HepG2 (cell line): Measurements from ENCODE around the gene HPCAL1. TPM values are rescaled to one million over a fixed set of nuclear protein-coding genes. Genes with fewer than 3 reads are reported as not detected.
"Not testable (repeated sequence)": the region's sequence is repeated elsewhere in the genome, so short reads cannot be mapped to it uniquely, and the experiment has no call there.

Source experiments
- ATAC-seq: fragments of 200-7000 bp; cut with Tn5 transposase; 3 replicates; pipeline ENCODE4 v1.9.1; 2020; ENCODE audit warnings: mild to moderate bottlenecking, moderate library complexity
- BruUV-seq: library from RNA; stranded (reverse); fragments of 400-500 nt; replicated peaks from 2 replicates; lab custom pipeline; 2021; lab: Mats Ljungman, UMichigan
- CTCF ChIA-PET: fragments of 300-600 bp; formaldehyde crosslinking; extraction: SDS; loops from one replicate; lab custom pipeline; 2021; ENCODE audit warnings: low total read pairs, inconsistent platforms, low intra/inter-chr PET ratio; lab: Yijun Ruan, JAX
- POLR2A ChIA-PET: fragments of 350-600 bp; sonication (Branson Sonifier 250); formaldehyde crosslinking; loops from one replicate; lab custom pipeline; 2020; ENCODE audit warnings: antibody characterized with exemption, inconsistent platforms; lab: Yijun Ruan, JAX
- DNase-seq: peaks from one replicate; pipeline ENCODE4 v3.0.0-alpha.2; 2015; ENCODE audit warnings: low spot score
- FAIRE-seq: peaks from 3 replicates; lab custom pipeline; 2011; peaks lifted over from hg19 to GRCh38; lab: Jason Lieb, UNC
- H2AFZ ChIP-seq: one replicate; pipeline ENCODE4 v1.6.1; 2011; ENCODE audit warnings: low read length, inconsistent platforms
- H3K27ac ChIP-seq: fragments of 300-600 bp; 3 replicates; pipeline ENCODE4 v1.8.0; 2011; ENCODE audit warnings: mixed run types, mild to moderate bottlenecking, mixed read lengths, low read length, inconsistent platforms; ENCODE audit not compliant: insufficient read depth; ENCODE audit errors: extremely low read length
- H3K27me3 ChIP-seq, 2 experiments: fragments of 200-600 bp in 1 of 2; 2 replicates in 1 of 2; 3 replicates in 1 of 2; pipeline versions ENCODE4 v1.6.0 to v1.8.0; 2011; ENCODE audit warnings: low read length in 2 of 2, mild to moderate bottlenecking in 2 of 2, moderate library complexity in 2 of 2, inconsistent platforms in 1 of 2; ENCODE audit not compliant: insufficient read depth in 2 of 2, control insufficient read depth in 1 of 2
- H3K36me3 ChIP-seq, 2 experiments: fragments of 200-600 bp in 1 of 2; replicated peaks in 1 of 2; 2 replicates in 1 of 2; 3 replicates in 1 of 2; pipeline versions ENCODE4 v1.5.1 to v1.8.0; 2011; ENCODE audit warnings: low read length in 2 of 2, inconsistent platforms in 1 of 2; ENCODE audit not compliant: insufficient read depth in 2 of 2, control insufficient read depth in 1 of 2
- H3K4me1 ChIP-seq: 2 replicates; pipeline ENCODE4 v1.5.1; 2012; ENCODE audit warnings: low read length, inconsistent platforms; ENCODE audit not compliant: insufficient read depth
- H3K4me2 ChIP-seq: 2 replicates; pipeline ENCODE4 v1.6.0; 2011; ENCODE audit warnings: low read depth, low read length, inconsistent platforms
- H3K4me3 ChIP-seq, 3 experiments: fragments of 200-600 bp in 1 of 3; sonication (generic), shearing (Covaris generic) in 1 of 3; replicated peaks in 1 of 3; 2 replicates each; pipeline ENCODE4 v1.5.1; 2011 to 2016; ENCODE audit warnings: low read length in 3 of 3, inconsistent platforms in 2 of 3, low read depth in 2 of 3, mild to moderate bottlenecking in 2 of 3, control low read depth in 1 of 3, mixed read lengths in 1 of 3; ENCODE audit not compliant: insufficient read depth in 1 of 3
- H3K79me2 ChIP-seq: one replicate; pipeline ENCODE4 v1.6.1; 2011; ENCODE audit warnings: low read length, inconsistent platforms; ENCODE audit not compliant: insufficient read depth
- H3K9ac ChIP-seq: 2 replicates; pipeline ENCODE4 v1.6.0; 2011; ENCODE audit warnings: mild to moderate bottlenecking, low read depth, low read length, inconsistent platforms; ENCODE audit not compliant: insufficient read depth
- H3K9me3 ChIP-seq: 2 replicates; pipeline ENCODE4 v1.5.1; 2012; ENCODE audit warnings: mild to moderate bottlenecking, low read length
- H4K20me1 ChIP-seq: 2 replicates; pipeline ENCODE4 v1.6.0; 2011; ENCODE audit warnings: inconsistent platforms, mild to moderate bottlenecking, low read length, moderate library complexity; ENCODE audit not compliant: insufficient read depth
- HMG20A ChIP-seq: IDR thresholded peaks from 2 replicates; pipeline ENCODE4 v1.6.1; 2016; ENCODE audit warnings: borderline replicate concordance
- MAFF ChIP-seq: IDR thresholded peaks from 2 replicates; pipeline ENCODE4 v1.6.1; 2011; ENCODE audit warnings: low read depth, low read length, improper control_type of control experiment
- MAFK ChIP-seq, 2 experiments: IDR thresholded peaks in 1 of 2; conservative IDR thresholded peaks in 1 of 2; 2 replicates each; pipeline ENCODE4 v1.6.1; 2011; ENCODE audit warnings: improper control_type of control experiment in 2 of 2, low read length in 2 of 2
- MTA3 ChIP-seq: sonication (generic); formaldehyde crosslinking; IDR thresholded peaks from 2 replicates; pipeline ENCODE4 v1.4.0; 2020; ENCODE audit warnings: missing genetic modification reagents
- SMYD3 ChIP-seq: sonication (generic); formaldehyde crosslinking; IDR thresholded peaks from 2 replicates; pipeline ENCODE4 v1.8.1; 2023; ENCODE audit warnings: mild to moderate bottlenecking, missing genetic modification reagents
- ZNF121 ChIP-seq: sonication (generic); formaldehyde crosslinking; IDR thresholded peaks from 2 replicates; pipeline ENCODE4 v1.5.0; 2020; ENCODE audit warnings: mild to moderate bottlenecking, missing genetic modification reagents
- WGBS: methylation state at CpG from one replicate; pipeline ENCODE4 v1.1.6; 2017; ENCODE audit warnings: low lambda C conversion rate; 5-methylcytosine and 5-hydroxymethylcytosine counted together
- in situ Hi-C: cut with HindIII; loops from 2 replicates; pipeline ENCODE4 v1.10.0; 2017; ENCODE audit warnings: low pct_unique_long_range_greater_than_20kb; ENCODE audit not compliant: extremely low pct_ligation_motif_present
- intact Hi-C: fragments of 100-400 bp; cut with micrococcal nuclease; formaldehyde crosslinking; loops from one replicate; pipeline ENCODE4 v1.10.0; 2022; ENCODE audit not compliant: unreplicated experiment
- polyA plus RNA-seq, 8 experiments: library from polyadenylated mRNA; depleted of rRNA in 3 of 8; stranded (reverse) in 7 of 8; unstranded in 1 of 8; fragments of >200 nt; fragmentation: Illumina TruSeq in 4 of 8; extraction: Trizol in 4 of 8; gene quantifications; 2 replicates each; pipeline versions ENCODE4 v1.2.1 to v1.2.3, GENCODE V29; 2011 to 2016; ENCODE audit warnings: low read depth in 4 of 8, missing spikeins in 1 of 8, mixed read lengths in 1 of 8; ENCODE audit not compliant: insufficient read depth in 1 of 8
- total RNA-seq, 5 experiments: library from RNA; depleted of rRNA; stranded (reverse); fragments of >200 nt; fragmentation: Illumina TruSeq; extraction: Trizol; gene quantifications; 2 replicates each; pipeline ENCODE4 v1.2.3, GENCODE V29; 2016; ENCODE audit warnings: low read depth in 1 of 5

Gene HPCAL1
- total and polyA plus RNA-seq, 2 of the 13 experiments (the other 11 are each of a cell fraction or from before 2014, with no cell fraction given), result 29.5 to 29.9 TPM

DNA sequence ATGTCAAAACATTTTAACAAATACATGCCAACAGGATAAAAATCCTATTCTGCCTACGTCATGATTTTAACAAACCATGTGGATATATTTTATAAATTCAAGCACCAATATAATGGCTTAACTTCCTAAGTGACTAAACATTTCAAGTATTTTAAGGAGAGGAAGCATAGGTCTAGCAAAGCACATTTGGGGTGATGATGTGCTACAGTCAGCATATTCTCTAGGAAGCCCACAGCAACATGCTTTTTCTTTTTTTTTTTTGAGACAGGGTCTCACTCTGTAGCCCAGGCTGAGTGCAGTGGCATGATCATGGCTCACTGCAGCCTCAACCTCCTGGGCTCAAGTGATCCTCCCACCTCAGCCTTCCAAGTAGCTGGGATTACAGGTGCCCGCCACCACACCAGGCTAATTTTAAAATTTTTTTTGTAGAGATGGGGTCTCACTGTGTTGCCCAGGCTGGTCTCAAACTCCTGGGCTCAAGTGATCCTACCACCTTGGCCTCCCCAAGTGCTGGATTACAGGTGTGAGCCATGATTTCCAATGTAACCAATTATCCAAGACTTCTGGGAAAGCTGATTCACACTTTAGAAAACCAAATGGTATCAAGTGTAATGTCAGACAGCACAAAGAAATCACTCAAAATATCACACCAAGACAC is 139.9 kb downstream of the HPCAL1 start:
- intact Hi-C loops, H3K27me3 ChIP-seq, H3K9ac ChIP-seq, H4K20me1 ChIP-seq, H3K4me3 ChIP-seq, H3K27ac ChIP-seq, DNase-seq, POLR2A ChIA-PET, FAIRE-seq, CTCF ChIA-PET, H2AFZ ChIP-seq, ATAC-seq, H3K4me2 ChIP-seq, H3K9me3 ChIP-seq, BruUV-seq: not testable (repeated sequence)
- peaks cover 28 to 61% of the 10 kb centered on the region in 2 experiments for H3K36me3 ChIP-seq
- peaks cover 27% of the 10 kb centered on the region for H3K79me2 ChIP-seq
- in situ Hi-C loops, result loop anchor here (25.0 kb wide), 1 partner anchor 630 kb away; no protein-coding TSS in a partner anchor
- H3K4me1 ChIP-seq, result peaks cover 32% of the 10 kb centered on the region
- TF ChIP-seq MAFF (peak; percentile 69), ZNF121 (CRISPR knock-in tag) (0 out of 2 replicates have a peak, but pooled peaks have one; percentile 14), MAFK (conservative IDR thresholded peaks at IDR 0.05 in 1 of 2, IDR thresholded peaks at IDR 0.05 in 1 of 2; ENCODE audit: low read length in 2 of 2) (peak; percentile 77 to 86)
- WGBS, result 96% methylated on average over 2 of the region's 2 CpGs

DNA sequence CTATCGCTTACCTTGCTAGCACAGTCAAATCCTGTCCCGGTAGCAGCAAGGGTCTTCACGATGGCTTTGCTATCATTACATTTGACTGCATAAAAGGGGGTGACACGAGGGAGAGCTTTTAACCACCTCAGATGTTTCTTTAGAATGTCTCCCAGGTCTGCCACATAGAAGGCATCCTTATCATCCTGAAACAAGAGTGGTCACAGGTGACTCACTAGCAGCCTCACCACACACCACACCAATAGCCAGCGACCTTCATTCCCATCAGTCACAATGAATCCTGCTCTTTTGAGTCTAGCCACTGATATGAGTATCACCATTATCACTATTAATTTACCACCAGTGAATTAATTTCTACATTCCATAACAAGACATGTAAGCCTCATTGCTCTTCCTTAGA is 141.8 kb downstream of the HPCAL1 start:
- Histone ChIP-seq H2AFZ (no peak overlapping the region), H3K27me3 (no peaks in the 10 kb centered on the region), H3K9ac (no peak overlapping the region), H3K36me3 (peaks cover 28 to 58% of the 10 kb centered on the region in 2 experiments), H3K4me3 (no peak overlapping the region), H3K9me3 (no peaks in the 10 kb centered on the region), H3K4me2 (no peak overlapping the region), H4K20me1 (peaks cover 4% of the 10 kb centered on the region; the same call in 1 of the 2 replicates), H3K4me1 (peaks cover 31% of the 10 kb centered on the region), H3K27ac (no peak overlapping the region), H3K79me2 (peaks cover 31% of the 10 kb centered on the region)
- WGBS, result 98% methylated on average over 5 of the region's 5 CpGs
- no peak for FAIRE-seq
- no TSS peak for BruUV-seq
- in situ Hi-C loops (loop anchor here (25.0 kb wide), 1 partner anchor 632 kb away; no protein-coding TSS in a partner anchor), intact Hi-C loops (no loop called here)
- no peak for ATAC-seq
- CTCF ChIA-PET, result no interaction called here
- TF ChIP-seq SMYD3 (CRISPR knock-in tag) (no peak), MTA3 (CRISPR knock-in tag) (no peak), HMG20A (CRISPR knock-in tag) (no peak)
- POLR2A ChIA-PET, result no interaction called here
- no peak for DNase-seq
